Stimulated activated CD4-positive, alpha-beta T cell treated with anti-CD3 and anti-CD28 coated beads, TNF-alpha, amount 100 ng/mL, for 4 hours (primary cell): ENCODE results near the gene SLC7A4.
A peak's percentile ranks its signal among the peaks of the same experiment; 100 is the strongest.
"Not testable (repeated sequence)": the region's sequence is repeated elsewhere in the genome, so short reads cannot be mapped to it uniquely, and the experiment has no call there.

ENCODE experiments used
- DNase-seq, 3 experiments: peaks; one replicate each; pipeline ENCODE4 v3.0.0-alpha.2; 2020; ENCODE audit warnings: low read depth in 3 of 3

SLC7A4 gene

DNA sequence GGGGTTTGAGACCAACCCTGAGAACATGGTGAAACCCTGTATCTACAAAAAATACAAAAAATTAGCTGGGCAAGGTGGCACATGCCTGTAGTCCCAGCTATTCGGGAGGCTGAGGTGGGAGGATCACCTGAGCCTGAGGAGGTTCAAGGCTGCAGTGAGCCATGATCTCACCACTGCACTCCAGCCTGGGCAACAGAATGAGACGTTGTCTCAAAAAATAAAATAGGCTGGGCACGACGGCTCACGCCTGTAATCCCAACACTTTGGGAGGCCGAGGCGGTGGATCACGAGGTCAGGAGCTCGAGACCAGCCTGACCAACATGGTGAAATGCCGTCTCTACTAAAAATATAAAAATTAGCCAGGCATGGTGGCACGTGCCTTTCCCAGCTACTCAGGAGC is 32.1 kb upstream of the SLC7A4 start:
- DNase-seq, result not testable (repeated sequence)

GRCh38 chr22:21061660-21062321 is 29.4 kb upstream of the SLC7A4 start:
- not testable (repeated sequence) for DNase-seq

GRCh38 chr22:21060363-21060762 is 28.0 kb upstream of the SLC7A4 start:
- DNase-seq, result not testable (repeated sequence)

GRCh38 chr22:21055880-21056319 is 23.5 kb upstream of the SLC7A4 start:
- no peak for DNase-seq

DNA sequence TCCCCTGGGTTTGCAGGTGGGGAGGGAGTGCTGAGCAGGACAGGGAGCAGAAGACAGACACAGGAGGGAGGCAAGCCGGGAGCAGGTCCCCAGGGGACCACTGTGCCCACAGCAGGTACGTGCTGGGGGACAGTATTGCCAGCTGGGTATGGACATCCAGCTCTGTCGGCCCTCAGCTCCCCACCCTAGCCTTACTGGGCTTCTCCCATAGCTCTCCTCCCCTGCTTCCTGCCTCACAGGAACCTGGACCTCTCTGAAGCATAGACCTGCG is 23.1 kb upstream of the SLC7A4 start:
- DNase-seq, result no peak

DNA sequence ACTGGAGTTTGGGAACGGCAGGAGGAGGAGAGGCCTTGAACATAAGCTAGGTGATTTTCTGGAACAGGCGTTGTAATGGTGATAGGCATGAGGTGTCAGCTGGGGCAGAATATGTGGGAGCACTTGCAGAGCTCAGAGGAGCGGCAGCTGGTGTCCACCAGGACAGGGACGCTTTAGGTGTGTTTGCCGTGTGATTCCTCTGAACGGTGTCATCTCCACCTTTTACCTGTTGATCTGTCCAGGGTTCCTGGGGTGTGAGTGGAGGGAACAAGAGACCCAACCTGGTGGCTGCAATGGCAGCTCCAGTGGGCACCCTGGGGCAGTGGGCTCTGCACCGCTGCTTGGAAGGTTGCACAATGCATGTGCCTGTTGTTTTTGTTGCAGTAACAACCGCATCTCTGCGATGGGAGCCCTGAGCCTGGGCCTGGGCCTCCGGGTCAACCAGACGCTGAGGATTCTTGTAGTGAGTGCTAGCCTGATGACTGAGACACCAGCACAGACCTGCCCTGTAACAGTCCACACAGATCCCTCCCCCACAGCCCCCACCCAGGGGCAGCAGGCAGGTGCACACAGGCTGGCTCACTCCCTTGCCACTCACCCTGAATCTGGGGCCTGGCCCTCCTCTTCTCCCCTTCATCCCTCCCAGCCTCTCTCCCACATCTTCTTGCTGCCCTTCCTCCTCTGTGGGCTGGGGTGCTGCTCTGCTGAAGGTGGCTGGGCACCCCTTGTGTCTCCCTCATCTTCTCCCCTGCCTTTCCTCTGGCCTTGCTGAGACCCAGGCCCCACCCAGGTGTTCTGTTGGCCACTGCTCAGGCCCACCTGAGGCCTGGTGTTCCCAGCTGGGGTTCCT is 22.6 kb upstream of the SLC7A4 start:
- DNase-seq, result no peak

GRCh38 chr22:21054046-21054713 is 21.8 kb upstream of the SLC7A4 start:
- no peak for DNase-seq

- no peak for DNase-seq
These were observed 20.5 kb upstream of the SLC7A4 start for GRCh38 chr22:21052715-21053459.

- no peak for DNase-seq
These were observed 19.6 kb upstream of the SLC7A4 start for GRCh38 chr22:21051831-21052400.

DNA sequence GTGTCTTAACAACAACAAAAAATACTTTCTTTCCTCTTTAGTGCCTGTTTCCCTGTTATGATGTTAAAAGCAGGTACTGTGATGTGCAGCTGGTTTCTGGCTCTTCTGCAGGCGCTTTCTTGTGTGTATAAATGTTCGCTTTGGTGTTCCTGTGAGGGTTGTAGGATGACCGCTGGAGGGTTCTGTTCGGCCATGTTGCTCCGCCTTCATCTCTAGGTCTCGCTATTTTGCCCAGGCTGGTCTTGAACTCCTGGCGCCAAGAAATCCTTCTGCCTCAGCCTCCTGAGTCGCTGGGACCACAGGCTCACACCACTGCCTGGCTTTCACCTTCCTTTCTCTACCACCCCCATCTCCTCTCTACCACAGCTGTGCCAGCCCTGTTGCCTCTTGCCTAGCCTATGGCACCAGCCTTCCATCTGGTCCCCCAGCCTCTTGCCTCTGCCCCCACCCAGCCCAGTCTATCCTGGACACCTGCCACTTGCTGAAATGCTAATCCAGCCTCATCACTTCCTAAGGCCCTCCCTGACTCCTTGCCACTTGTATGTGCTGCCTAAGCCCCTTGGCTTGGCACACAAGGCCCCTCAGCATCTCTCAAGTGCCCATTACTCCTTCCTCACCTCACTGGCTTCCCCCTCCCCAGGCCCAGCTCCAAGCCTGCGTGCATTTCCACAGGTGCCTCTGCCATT is 18.9 kb upstream of the SLC7A4 start:
- no peak for DNase-seq

DNA sequence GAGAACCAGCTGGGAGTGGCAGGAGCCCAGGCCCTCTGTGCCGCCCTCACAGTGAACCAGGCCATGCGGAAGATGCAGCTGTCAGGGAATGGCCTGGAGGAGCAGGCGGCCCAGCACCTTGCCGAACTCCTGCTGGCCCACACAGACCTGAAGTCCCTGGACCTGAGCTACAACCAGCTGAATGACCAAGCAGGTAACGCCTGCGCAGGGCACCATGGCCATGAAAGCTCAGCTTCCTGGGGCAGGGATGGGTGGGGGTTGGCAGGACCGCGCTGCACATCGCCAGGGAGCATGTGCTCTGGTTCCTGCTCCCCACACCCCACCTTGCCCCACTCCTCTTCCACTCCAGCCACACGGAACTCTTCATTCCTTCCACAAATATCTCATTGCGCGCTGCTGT is 16.6 kb upstream of the SLC7A4 start:
- DNase-seq, result not testable (repeated sequence)

DNA sequence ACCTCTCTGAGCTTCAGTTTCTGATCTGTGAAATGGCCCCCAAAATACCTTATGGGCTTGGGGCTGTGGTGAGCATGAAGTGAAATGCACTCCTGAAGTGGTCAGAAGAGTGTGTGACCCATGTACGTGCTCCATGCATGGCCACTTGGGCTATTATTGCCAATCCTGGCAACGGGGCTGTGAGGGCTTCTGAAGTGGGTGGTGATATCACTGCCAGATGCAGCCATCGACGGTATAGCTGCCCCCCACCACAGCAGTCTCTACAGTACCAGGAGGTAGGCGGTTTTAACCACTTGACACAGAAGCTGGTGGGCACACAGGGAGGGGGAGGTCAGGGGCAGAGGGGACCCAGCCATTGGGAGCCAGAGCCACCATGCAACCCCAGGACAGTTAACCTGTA is 16.1 kb upstream of the SLC7A4 start:
- DNase-seq, result not testable (repeated sequence)

- no peak for DNase-seq
These were observed 15.4 kb upstream of the SLC7A4 start for GRCh38 chr22:21047730-21048129.

GRCh38 chr22:21047035-21047661 is 14.8 kb upstream of the SLC7A4 start:
- no peak for DNase-seq

- peak; percentile 13 to 35 (median 16) for DNase-seq
These were observed 13.4 kb upstream of the SLC7A4 start, which contains the start of gene LRRC74B for GRCh38 chr22:21045585-21046294. LRRC74B (plus strand) TSS chr22:21045946; CDS start chr22:21045987, 41 bp downstream.

DNA sequence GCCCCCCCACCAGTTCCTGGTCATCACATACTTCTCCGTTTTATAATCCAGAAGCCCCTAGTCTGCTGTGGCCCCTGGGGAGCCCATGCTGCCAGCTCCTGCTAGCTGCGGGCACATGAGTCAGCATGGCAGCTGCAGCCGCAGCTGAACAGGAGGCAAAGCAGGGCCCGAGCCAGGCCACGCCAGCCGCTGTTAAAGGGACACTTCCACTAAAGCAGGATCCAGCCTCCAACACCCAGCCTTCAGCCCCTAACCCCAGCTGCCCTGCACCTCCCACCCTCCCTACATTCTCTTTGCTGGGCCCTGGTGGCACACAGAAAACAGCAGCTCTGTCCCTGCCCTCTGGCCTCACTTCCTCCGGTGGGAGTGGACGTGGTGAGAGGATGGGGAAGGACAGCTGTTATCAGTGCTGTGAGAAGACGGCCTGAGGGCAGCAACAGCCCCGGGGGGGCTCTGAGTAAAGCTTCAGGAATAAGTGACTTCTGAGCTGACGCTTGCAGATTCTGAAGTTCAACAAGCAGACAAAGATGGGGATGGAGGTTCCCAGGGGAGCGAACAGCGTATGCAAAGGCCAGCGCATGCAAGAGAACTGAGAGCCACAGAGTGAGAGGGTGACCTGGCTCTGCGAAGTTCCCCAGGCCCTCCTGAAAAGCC is 12.7 kb upstream of the SLC7A4 start:
- DNase-seq, result no peak

- no peak for DNase-seq
These were observed 11.6 kb upstream of the SLC7A4 start for GRCh38 chr22:21043860-21044535.

DNA sequence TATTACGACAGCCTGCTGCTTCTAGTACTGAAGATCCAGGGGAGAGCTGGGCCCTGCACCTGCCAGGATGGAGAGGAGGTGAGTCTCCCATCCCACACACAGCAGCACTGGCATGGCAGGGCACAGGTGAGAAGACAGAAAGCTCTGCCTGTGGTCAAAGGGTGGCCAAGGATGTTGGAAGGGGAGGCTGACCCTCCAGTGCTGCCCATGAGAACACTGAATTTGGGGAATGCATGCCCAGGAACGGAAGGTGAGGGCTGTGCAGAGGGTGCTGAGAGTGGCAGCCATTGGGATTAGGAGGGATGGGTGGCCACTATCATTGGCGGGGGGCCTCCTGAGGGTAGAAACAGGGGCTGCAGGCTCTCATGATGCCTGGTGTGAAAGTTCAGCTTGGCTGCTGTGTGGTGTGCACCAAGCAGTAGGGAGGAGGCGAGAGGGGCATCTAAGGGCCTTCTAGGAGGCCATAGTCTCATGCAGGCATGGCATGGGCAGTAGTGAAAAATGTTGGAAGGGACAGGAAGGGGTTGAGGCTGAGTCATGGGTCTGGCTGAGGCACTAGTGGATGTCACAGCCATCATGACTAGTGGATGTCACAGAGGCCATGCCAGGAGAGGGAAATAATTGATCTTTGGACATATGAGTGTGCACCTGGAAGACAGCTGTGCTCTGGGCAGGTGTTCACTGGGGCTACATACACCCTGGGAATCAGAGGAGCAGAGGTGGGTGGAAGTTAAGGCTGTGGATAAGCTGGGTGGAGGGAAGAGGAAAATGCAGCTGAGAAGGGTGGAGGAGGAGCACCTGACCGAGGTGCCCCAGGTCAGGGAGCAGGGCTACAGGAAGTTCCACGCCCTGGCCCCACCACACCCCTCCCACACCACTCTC is 10.9 kb upstream of the SLC7A4 start:
- DNase-seq, result no peak
